Caki2 (cell line): Measurements from ENCODE around the gene GAMT. TPM values are rescaled to one million over a fixed set of nuclear protein-coding genes. Genes with fewer than 3 reads are reported as not detected.

ENCODE experiments used
- DNase-seq: peaks from one replicate; pipeline ENCODE4 v3.0.0-alpha.2; 2015; ENCODE audit warnings: low read depth
- in situ Hi-C: cut with HindIII; loops from 2 replicates; pipeline ENCODE4 v1.10.0; 2016; ENCODE audit warnings: low sequenced_read_pairs, low pct_unique_long_range_greater_than_20kb, mixed read lengths
- total RNA-seq: library from RNA; depleted of rRNA; stranded (reverse); fragments of >200 nt; shearing (Covaris generic); gene quantifications from 2 replicates; pipeline ENCODE4 v1.2.3, GENCODE V29; 2014; ENCODE audit warnings: low replicate concordance

GAMT gene
- total RNA-seq, 1 experiment from 2014 or later = 68.1 TPM

DNA sequence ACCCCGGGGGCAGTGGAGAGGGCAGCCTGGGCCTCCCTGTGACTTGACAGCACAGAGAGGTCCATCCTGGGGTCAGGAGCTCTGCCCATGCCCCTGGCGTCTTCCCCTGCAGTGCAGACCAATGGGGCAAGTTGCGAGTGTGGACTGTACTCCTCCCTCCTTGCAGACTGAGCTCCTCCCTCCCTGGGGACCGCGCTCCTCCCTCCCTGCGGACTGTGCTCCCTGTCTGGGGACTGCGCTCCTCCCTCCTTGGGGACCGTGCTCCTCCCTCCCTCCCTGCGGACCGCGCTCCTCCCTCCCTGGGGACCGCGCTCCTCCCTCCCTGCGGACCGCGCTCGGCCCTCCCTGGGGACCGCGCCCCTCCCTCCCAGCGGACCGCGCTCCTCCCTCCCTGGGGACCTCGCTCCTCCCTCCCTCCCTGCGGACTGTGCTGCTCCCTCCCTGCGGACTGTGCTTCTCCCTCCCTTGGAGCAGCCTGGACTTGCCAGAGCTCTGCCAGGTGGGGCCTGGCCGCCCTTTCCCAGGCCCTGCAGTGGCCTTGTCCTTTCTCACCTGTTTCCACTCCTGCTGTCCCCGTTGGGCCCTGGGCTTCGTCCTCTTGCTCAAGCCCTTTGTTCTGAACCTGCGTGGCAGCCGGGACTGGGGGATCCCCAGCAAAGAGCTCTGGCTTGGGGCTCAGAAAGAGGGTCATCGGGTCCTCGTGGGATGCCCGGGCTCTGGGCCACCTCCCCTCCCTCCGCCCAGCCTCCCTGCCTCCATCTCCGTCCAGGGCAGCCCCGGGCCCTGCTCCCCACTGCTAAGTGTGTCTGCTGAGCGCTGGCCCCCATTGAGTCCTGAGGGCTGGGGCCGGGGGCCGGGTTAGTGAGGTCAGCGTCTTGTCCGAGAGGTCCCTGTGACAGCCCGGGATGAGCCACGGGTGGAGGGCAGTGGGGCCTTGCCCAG is 6.8 kb downstream of the GAMT start:
- DNase-seq = no peak
- in situ Hi-C loops = no loop called here

DNA sequence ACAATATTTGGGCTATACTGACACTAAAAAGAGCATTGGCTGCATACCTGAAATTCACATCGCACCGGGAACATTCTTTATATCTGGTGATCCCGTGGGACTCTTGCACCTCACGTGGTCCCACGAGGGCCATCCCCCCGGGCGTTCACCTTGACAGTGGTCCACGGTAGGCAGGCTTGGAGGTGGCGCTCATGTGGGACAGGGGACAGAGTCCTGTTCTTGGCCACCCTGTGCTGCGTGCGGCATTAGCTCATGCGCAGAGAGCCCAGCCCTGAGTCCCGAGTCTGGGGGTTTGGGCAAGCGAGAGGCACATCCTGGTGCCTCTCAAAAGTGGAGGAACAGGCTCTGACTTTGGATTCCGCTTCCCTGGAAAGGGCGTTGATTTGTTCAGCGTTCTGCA is 7.5 kb downstream of the GAMT start:
- no peak for DNase-seq
- in situ Hi-C loops = no loop called here

DNA sequence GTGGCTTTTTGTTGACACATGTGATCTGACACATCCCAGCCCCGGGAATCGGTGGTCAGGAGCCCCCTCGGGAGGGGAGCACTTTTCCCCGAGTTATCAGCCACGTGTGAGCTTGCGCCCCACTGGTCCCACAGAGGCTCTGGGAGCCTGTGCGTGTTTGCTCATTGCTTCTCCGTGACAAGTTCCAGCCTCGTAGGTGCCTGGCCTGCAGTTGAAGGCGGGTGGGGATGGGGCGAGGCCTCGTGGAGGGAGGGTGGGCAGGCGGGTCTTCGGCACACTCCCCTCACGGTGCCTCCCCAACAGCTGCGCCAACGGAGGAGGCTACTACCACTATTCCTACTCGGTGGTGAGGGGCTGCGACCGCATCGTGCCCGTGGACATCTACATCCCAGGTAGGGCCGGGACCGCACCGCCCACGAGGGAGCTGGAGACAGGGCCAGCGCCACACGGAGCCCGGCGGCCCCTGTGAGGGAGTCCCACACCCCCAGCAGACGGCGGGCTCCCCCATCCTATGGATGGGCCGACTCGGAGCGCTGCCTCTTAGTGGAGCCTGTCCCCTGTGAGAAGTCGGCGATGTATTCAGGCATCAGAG is 8.3 kb downstream of the GAMT start:
- DNase-seq = no peak
- in situ Hi-C loops = no loop called here

GRCh38 chr19:1392407-1392806 is 8.9 kb downstream of the GAMT start:
- in situ Hi-C loops = no loop called here
- DNase-seq = no peak

DNA sequence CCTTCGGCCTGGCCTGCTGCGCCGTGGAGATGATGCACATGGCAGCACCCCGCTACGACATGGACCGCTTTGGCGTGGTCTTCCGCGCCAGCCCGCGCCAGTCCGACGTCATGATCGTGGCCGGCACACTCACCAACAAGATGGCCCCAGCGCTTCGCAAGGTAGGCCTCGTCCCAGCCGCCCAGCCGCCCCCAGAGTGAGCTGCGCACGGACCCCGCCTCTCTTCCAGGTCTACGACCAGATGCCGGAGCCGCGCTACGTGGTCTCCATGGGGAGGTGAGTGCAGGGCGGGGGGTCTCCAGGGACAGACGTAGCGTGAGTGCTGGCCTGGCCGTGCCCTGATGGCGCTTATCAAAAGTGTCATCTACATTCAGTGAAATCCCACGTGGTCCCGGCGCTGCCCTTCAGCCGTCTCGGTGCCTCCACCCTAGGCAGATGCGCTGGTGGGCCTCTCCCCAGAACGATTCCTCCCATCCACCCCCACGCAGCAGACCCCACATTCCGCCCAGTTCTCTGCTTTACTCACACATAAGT is 10.4 kb downstream of the GAMT start:
- in situ Hi-C loops = no loop called here
- DNase-seq = no peak

DNA sequence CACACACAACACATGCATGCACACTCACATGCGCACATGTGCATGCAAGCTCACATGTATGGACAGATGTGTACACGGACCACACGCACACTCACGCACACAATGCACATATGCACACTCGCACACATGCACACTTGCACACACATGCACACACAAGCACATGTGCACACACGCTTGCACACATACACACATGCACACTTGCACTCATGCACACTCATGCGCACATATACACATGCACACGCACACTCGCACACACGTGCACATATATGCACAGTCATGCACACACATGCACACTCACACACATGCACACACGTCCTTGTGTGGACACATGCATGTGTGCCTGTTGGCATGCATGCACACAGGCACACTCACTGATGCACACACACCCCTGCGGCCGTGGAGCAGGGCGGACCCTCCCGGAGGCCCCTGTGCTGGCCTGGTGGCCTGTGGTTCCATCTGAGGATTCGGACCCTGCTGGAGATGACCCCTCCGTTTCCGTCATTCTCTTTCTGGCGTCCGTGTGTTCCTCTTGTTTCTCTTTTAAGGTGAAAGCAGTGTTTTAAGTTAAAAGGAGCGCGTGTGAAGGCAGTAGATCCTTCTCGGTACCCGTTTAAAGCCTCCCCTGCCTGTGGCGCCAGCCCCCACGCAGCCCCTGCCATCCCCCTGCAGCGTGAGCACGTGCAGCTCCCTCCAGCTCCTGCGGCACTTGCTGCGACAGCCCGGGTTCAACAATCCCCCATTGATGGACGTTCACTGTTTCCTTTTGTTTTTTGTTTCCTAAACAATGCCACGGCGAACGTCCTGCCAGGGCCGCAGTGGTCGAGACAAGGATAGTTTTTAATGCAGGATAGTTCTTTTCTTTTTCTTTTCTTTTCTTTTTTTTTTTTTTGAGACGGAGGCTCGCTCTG is 12.1 kb downstream of the GAMT start:
- DNase-seq = no peak
- in situ Hi-C loops = no loop called here

DNA sequence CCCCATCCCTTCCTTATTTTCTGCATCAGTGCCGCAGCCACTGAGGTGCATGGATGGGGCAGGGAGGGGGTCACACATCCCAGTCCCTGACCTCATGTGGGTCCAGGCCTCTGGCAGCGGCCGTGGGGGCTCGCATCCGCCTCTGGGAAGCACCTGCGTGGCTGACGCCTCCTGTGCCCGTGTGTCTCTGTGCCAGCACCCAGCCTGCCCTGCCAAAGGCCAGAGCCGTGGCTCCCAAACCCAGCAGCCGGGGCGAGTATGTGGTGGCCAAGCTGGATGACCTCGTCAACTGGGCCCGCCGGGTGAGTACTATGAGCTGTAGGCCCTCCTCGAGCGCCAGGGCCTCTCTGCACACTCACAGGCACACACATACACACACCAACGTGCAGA is 12.7 kb downstream of the GAMT start:
- in situ Hi-C loops = no loop called here
- DNase-seq = no peak

DNA sequence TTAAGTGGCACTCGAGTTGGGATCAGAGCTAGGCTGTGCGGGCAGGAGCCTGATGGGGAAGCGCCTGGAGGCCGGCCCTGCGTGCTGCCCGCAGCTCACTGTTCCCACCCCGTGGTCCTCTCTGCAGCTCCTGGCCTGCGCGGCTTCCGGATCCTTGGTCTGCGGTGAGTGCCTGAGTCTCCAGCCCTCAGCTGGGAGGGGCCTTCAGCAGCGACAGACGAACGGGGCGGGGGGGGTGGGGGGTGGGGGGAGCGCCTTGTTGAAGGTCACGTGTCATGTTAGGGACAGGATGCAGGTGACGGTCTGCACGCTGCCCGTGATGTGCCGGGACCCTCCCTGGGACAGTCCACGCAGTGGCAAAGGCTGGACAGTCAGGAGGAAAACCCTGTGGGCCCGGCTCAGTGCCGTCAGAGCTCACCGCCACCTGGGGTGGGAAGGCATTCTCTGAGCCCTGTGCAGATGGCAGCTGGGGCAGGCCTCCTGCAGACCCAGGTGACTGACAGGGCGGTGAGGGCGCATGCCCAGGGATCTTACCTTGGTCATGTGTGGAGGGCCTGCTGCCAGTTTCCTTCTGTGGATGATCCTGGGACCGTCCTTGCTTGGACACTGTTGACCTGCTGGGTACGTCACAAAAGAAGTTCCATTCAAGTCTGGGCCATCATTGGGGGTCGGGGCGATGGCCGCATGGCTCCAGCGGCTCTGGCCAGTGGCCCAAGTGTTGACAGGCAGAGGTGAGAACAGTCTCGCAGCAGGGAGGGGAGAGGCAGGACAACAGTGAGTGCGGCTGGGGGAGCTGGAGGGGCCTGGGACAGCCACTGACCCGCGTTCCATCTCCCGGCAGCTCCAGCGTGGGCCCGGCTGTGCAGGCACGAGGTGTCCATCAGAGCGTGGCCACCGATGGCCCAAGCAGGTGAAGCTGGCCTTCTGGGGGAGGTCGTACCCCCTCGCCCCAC is 13.4 kb downstream of the GAMT start:
- DNase-seq = no peak
- in situ Hi-C loops = no loop called here

- in situ Hi-C loops = no loop called here
Measured at GRCh38 chr19:1386945-1387683, 14.2 kb downstream of the GAMT start.

GRCh38 chr19:1385816-1386215 is 15.5 kb downstream of the GAMT start:
- in situ Hi-C loops = no loop called here
- DNase-seq = no peak

More at GRCh38 chr19:1386945-1387683, 14.2 kb downstream of the GAMT start:
- no peak for DNase-seq

DNA sequence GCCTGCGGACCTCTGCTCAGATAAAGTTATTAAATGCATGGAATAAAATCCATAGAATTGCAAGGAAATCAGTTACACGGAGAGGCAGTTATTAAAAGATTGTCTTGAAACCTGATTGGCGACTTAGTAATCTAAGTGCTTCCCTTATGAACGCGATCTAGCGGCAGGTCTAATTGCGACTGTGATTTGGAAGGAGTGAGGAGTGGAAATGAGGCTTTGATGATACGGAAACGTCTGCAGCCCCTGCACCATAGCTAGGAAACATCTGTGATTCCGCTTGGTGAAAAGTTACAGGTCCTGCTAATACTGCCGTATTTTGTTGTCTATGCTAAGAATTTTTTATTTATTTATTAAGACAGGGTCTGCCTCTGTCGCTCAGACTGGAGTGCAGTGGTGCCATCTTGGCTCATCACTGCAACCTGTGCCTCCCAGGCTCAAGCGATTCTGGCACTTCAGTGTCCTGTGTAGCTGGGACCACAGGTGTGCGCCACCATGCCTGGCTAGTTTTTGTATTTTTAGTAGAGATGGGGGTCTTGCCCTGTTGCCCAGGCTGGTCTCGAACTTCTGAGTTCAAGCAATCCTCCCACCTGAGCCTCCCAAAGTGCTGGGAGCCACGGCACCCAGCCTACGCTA is 16.7 kb downstream of the GAMT start:
- DNase-seq = no peak
- in situ Hi-C loops = no loop called here

DNA sequence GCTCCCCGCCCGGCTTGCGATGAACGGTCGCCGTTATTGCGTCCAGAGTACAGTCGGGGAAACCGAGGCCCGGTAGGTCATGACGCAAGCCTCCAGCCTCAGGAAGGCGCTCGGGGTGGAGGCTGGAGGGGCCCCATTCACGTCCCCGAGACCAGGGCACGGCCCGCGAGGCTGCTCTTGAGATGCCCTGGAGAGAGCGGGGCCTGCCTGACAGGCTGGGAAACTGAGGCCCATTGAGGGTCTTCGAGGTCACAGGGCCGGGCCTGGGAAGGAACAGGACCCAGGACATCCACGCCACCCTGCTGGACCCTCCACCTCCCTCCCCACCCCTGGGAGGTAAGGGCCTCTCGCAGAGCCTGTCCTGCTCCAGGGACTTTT is 17.3 kb downstream of the GAMT start:
- in situ Hi-C loops = no loop called here
- no peak for DNase-seq

- peak; percentile 71 for DNase-seq
- in situ Hi-C loops = no loop called here
Measured at GRCh38 chr19:1383312-1384084, 17.8 kb downstream of the GAMT start, which contains the start of gene NDUFS7. NDUFS7 (plus strand) TSS chr19:1383907; CDS start chr19:1383927, 20 bp downstream.

DNA sequence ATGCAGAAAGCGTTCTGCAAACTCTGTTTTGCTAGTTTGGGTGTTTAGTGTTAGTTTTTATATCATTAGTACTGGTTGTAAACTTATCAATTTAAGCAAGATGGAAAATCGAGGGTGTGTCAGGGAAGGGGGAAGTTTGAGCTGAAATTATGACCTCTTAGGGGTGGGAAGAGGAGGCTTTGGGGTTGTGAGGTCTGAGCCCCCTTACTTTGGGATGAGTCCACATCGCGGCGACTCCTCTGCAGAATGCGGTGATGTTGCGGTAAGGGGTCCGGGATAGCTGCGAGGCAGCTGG is 18.4 kb downstream of the GAMT start:
- in situ Hi-C loops = no loop called here
- DNase-seq = no peak

DNA sequence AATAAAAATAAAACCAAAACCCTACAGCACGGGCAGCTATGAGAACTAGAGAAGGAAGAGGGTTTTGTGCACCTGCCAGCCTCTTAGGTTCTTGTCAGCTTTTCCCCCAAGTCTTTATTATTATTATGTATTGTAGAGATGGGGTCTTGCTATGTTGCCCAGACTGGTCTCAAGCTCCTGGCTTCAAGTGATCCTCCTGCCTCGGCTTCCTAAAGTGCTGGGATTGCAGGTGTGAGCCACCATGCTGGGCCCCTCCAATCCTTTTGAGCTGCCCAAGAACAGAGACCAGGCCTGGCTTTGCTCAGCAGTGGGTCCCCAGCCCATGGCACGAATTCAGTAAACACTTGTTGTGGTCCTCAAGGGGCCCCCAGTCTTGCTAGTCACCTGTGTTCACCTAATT is 19.1 kb downstream of the GAMT start:
- in situ Hi-C loops = no loop called here
- DNase-seq = no peak

GRCh38 chr19:1379961-1380489 is 21.3 kb downstream of the GAMT start:
- no peak for DNase-seq
- in situ Hi-C loops = no loop called here
